ENCODE measurements around the gene CRIM1. TPM values are rescaled to one million over a fixed set of nuclear protein-coding genes. Genes with fewer than 3 reads are reported as not detected.

Gene CRIM1
- total and polyA plus RNA-seq, 2 of the 8 experiments (the other 6 are each of a cell fraction or from before 2014, with no cell fraction given) = 9.4 to 28.4 TPM

- Histone ChIP-seq H2BK120ac (replicated peaks; ENCODE audit: low read depth, low read length) (no peak overlapping the region), H3K27ac (ENCODE audit: low read depth, low read length) (no peak overlapping the region), H3K27me3 (replicated peaks in 1 of 4; ENCODE audit: control insufficient read depth in 3 of 4, extremely low read depth in 1 of 4, insufficient read depth in 3 of 4, low read length in 3 of 4) (no peaks in the 10 kb centered on the region), H3K23me2 (ENCODE audit: low read depth, low read length) (no peaks in the 10 kb centered on the region; the same call in 1 of the 2 replicates), H3K4me1 (replicated peaks in 1 of 4; ENCODE audit: control insufficient read depth in 3 of 4, insufficient read depth in 4 of 4, low read length in 3 of 4) (peaks cover 14 to 47% (median 45%) of the 10 kb centered on the region in 4 experiments), H3K79me1 (ENCODE audit: low read depth, low read length) (peaks cover 7% of the 10 kb centered on the region; the same call in 1 of the 2 replicates), H3K56ac (replicated peaks; ENCODE audit: insufficient read length, low read depth, low read length) (no peak overlapping the region), H3K23ac (ENCODE audit: insufficient read length) (no peak overlapping the region), H3K9ac (replicated peaks in 1 of 4; ENCODE audit: extremely low read depth in 1 of 4, low read depth in 3 of 4, low read length in 3 of 4) (no peak overlapping the region), H4K91ac (replicated peaks; ENCODE audit: insufficient read length, low read length) (no peak overlapping the region), H3K4me2 (ENCODE audit: insufficient read depth in 1 of 2, low read depth in 2 of 2, low read length in 2 of 2) (peak overlapping the region in 1 of 2 experiments; percentile 21; a peak in 1 of 4 replicates), H3K4ac (replicated peaks; ENCODE audit: insufficient read length, low read depth, low read length) (no peak overlapping the region), H3K18ac (ENCODE audit: extremely low read depth, low read length) (no peak overlapping the region), H3K14ac (ENCODE audit: insufficient read length) (no peak overlapping the region), H3K36me3 (ENCODE audit: control insufficient read depth in 2 of 4, insufficient read depth in 4 of 4, low read length in 3 of 4) (no peaks in the 10 kb centered on the region), H2BK12ac (ENCODE audit: low read depth, low read length) (no peak overlapping the region), H3K79me2 (ENCODE audit: control insufficient read depth in 1 of 2, insufficient read depth in 2 of 2, low read length in 2 of 2) (peaks cover 45 to 100% of the 10 kb centered on the region in 2 experiments), H4K20me1 (replicated peaks in 1 of 2; ENCODE audit: control insufficient read depth in 1 of 2, insufficient read depth in 2 of 2, low read length in 2 of 2) (peaks cover 0 to 9% of the 10 kb centered on the region in 2 experiments), H4K5ac (ENCODE audit: insufficient read length, low read depth, low read length) (no peak overlapping the region), H2BK5ac (ENCODE audit: low read depth, low read length) (no peak overlapping the region), H2BK15ac (ENCODE audit: low read length) (no peak overlapping the region), H3K9me3 (ENCODE audit: insufficient read depth in 2 of 2, low read depth in 1 of 2, low read length in 1 of 2) (no peaks in the 10 kb centered on the region), H4K8ac (ENCODE audit: extremely low read depth, insufficient read depth, low read length) (no peak overlapping the region), H3K4me3 (ENCODE audit: extremely low read depth in 1 of 4, insufficient read depth in 2 of 4, low read depth in 3 of 4, low read length in 4 of 4) (no peak overlapping the region), H2AFZ (ENCODE audit: low read length) (no peak overlapping the region), H2BK20ac (ENCODE audit: low read length) (no peak overlapping the region), H2AK5ac (ENCODE audit: low read depth, low read length) (no peak overlapping the region)
- no peak for FAIRE-seq
- ChIA-PET CTCF (ENCODE audit: partially characterized antibody) (interaction anchor here (0.8 to 2.4 kb wide), 4 partner anchors 11 to 90 kb away, joined by 3 to 11 read pairs (median 7); no protein-coding TSS in a partner anchor), POLR2A (ENCODE audit: partially characterized antibody) (interaction anchor here (1.1 to 4.3 kb wide), 3 partner anchors 11 to 20 kb away, joined by 3 to 16 read pairs (median 5); partner anchors contain the start of gene CRIM1)
- DNase-seq (ENCODE audit: low read depth in 1 of 2, low spot score in 2 of 2) = no peak
- TF ChIP-seq SP4 (IDR thresholded peaks at IDR 0.05; ENCODE audit: low read length) (no peak), KDM1A (IDR thresholded peaks at IDR 0.05; ENCODE audit: borderline replicate concordance, low read length) (no peak), CREB1 (IDR thresholded peaks at IDR 0.05) (no peak), BCL11A (IDR thresholded peaks at IDR 0.05; ENCODE audit: low read depth in 2 of 2, low read length in 2 of 2) (no peak), JUN (IDR thresholded peaks at IDR 0.05; ENCODE audit: low read depth, low read length) (no peak), GTF2F1 (IDR thresholded peaks at IDR 0.05; ENCODE audit: borderline replicate concordance, low read depth, low read length) (no peak), RAD21 (IDR thresholded peaks at IDR 0.05 in 1 of 2, conservative IDR thresholded peaks at IDR 0.05 in 1 of 2; ENCODE audit: low read depth in 2 of 2, low read length in 2 of 2) (no peak), RNF2 (IDR thresholded peaks at IDR 0.05; ENCODE audit: borderline replicate concordance, low read depth, low read length, missing control alignments, poor library complexity, severe bottlenecking) (no peak), POLR2A (IDR thresholded peaks at IDR 0.05; ENCODE audit: control extremely low read depth in 1 of 2, low read depth in 2 of 2, low read length in 2 of 2) (no peak), SP1 (IDR thresholded peaks at IDR 0.05; ENCODE audit: low read depth, low read length) (no peak), SAP30 (IDR thresholded peaks at IDR 0.05; ENCODE audit: insufficient read depth, insufficient replicate concordance, low read length) (no peak)
Observed at GRCh38 chr2:36370281-36370680, 14.7 kb downstream of the CRIM1 start.
